A549 (cell line): ENCODE measurements around the gene HCN2. TPM values are rescaled to one million over a fixed set of nuclear protein-coding genes. Genes with fewer than 3 reads are reported as not detected.

Experiments used
- ATAC-seq, 2 experiments: fragments of 200-7000 bp in 1 of 2; fragments of >200 bp in 1 of 2; cut with Nextera tagmentation in 1 of 2; cut with Tn5 transposase in 1 of 2; 3 replicates each; pipeline versions ENCODE4 v1.8.0 to v1.9.1; 2018 to 2020; ENCODE audit warnings: mild to moderate bottlenecking in 1 of 2, moderate library complexity in 1 of 2
- CTCF ChIA-PET: fragments of 300-600 bp; sonication (Branson Sonifier 250); formaldehyde crosslinking; extraction: SDS; loops from one replicate; lab custom pipeline; 2021; ENCODE audit warnings: antibody characterized with exemption, inconsistent platforms; lab: Yijun Ruan, JAX
- POLR2A ChIA-PET: fragments of 350-600 bp; formaldehyde crosslinking; extraction: SDS; loops from one replicate; lab custom pipeline; 2021; ENCODE audit warnings: antibody characterized with exemption, inconsistent platforms; lab: Yijun Ruan, JAX
- DNase-seq, 2 experiments: peaks; one replicate each; pipeline versions ENCODE4 v3.0.0 to v3.0.0-alpha.2; 2011 to 2016; ENCODE audit warnings: low read depth in 1 of 2, low spot score in 1 of 2
- FAIRE-seq: peaks from 2 replicates; lab custom pipeline; 2011; peaks lifted over from hg19 to GRCh38; lab: Jason Lieb, UNC
- H3K27ac ChIP-seq, 2 experiments: fragments of >200 bp; sonication (Bioruptor Twin); formaldehyde crosslinking; 3 replicates each; pipeline ENCODE4 v1.5.1; 2016 to 2017
- H3K4me1 ChIP-seq: fragments of >200 bp; sonication (Bioruptor Twin); formaldehyde crosslinking; 3 replicates; pipeline ENCODE4 v1.6.1; 2016
- H3K4me2 ChIP-seq: fragments of >200 bp; sonication (Bioruptor Twin); formaldehyde crosslinking; 3 replicates; pipeline ENCODE4 v1.6.1; 2016
- H3K4me3 ChIP-seq: fragments of >200 bp; sonication (Bioruptor Twin); formaldehyde crosslinking; 3 replicates; pipeline ENCODE4 v1.5.1; 2016
- H3K9me3 ChIP-seq: fragments of >200 bp; sonication (Bioruptor Twin); formaldehyde crosslinking; 3 replicates; pipeline ENCODE4 v1.6.1; 2016
- ATOH8 ChIP-seq: fragments of 250-450 bp; sonication (Bioruptor Pico); IDR thresholded peaks from 2 replicates; pipeline ENCODE4 v1.5.0; 2020; ENCODE audit warnings: low read depth, mild to moderate bottlenecking, moderate library complexity
- CEBPB ChIP-seq, 2 experiments: fragments of >200 bp in 1 of 2; sonication (Bioruptor Twin) in 1 of 2; formaldehyde crosslinking in 1 of 2; IDR thresholded peaks; 2 replicates each; pipeline ENCODE4 v1.6.1; 2012 to 2016
- CHD4 ChIP-seq: fragments of 200-600 bp; sonication (generic); IDR thresholded peaks from 2 replicates; pipeline ENCODE4 v1.6.1; 2016; ENCODE audit warnings: antibody characterized with exemption, mild to moderate bottlenecking, borderline replicate concordance
- EHMT2 ChIP-seq: fragments of 200-600 bp; sonication (generic); IDR thresholded peaks from 2 replicates; pipeline ENCODE4 v1.6.1; 2016; ENCODE audit warnings: antibody characterized with exemption, low read depth, mild to moderate bottlenecking, moderate library complexity
- EP300 ChIP-seq, 2 experiments: fragments of >200 bp; sonication (Bioruptor Twin); formaldehyde crosslinking; IDR thresholded peaks; 2 replicates in 1 of 2; 3 replicates in 1 of 2; pipeline ENCODE4 v1.6.1; 2016 to 2017
- ESRRA ChIP-seq: fragments of 150-350 bp; IDR thresholded peaks from 2 replicates; pipeline ENCODE4 v1.6.1; 2014; ENCODE audit warnings: mild to moderate bottlenecking, low read length, borderline replicate concordance
- FOSB ChIP-seq: fragments of 250-450 bp; sonication (Bioruptor Pico); IDR thresholded peaks from 2 replicates; pipeline ENCODE4 v1.5.0; 2020; ENCODE audit warnings: mild to moderate bottlenecking, moderate library complexity
- HEYL ChIP-seq: fragments of 250-450 bp; sonication (Bioruptor Pico); IDR thresholded peaks from 2 replicates; pipeline ENCODE4 v1.8.0; 2021; ENCODE audit warnings: mild to moderate bottlenecking, moderate library complexity
- JUN ChIP-seq, 2 experiments: fragments of >200 bp; sonication (Bioruptor Twin); formaldehyde crosslinking; IDR thresholded peaks; 2 replicates in 1 of 2; 3 replicates in 1 of 2; pipeline ENCODE4 v1.6.1; 2016 to 2017
- MYC ChIP-seq: IDR thresholded peaks from 2 replicates; pipeline ENCODE4 v1.6.1; 2012; ENCODE audit warnings: mild to moderate bottlenecking, inconsistent platforms, low read length, improper control_type of control experiment, borderline replicate concordance
- NFE2L2 ChIP-seq: fragments of 150-350 bp; conservative IDR thresholded peaks from 2 replicates; pipeline ENCODE4 v1.6.1; 2014; ENCODE audit warnings: low read length
- NPAS2 ChIP-seq: fragments of 250-450 bp; sonication (Bioruptor Pico); IDR thresholded peaks from 2 replicates; pipeline ENCODE4 v1.8.0; 2022; ENCODE audit warnings: mild to moderate bottlenecking, moderate library complexity, borderline replicate concordance
- POLR2AphosphoS2 ChIP-seq: conservative IDR thresholded peaks from 2 replicates; pipeline ENCODE4 v1.6.1; 2012; ENCODE audit warnings: low read length, improper control_type of control experiment, inconsistent platforms
- RAD21 ChIP-seq, 2 experiments: fragments of >200 bp in 1 of 2; sonication (Bioruptor Twin) in 1 of 2; formaldehyde crosslinking in 1 of 2; IDR thresholded peaks in 1 of 2; conservative IDR thresholded peaks in 1 of 2; 2 replicates in 1 of 2; 3 replicates in 1 of 2; pipeline ENCODE4 v1.6.1; 2012 to 2018; ENCODE audit warnings: inconsistent platforms in 1 of 2
- RCOR1 ChIP-seq: fragments of 150-350 bp; IDR thresholded peaks from 2 replicates; pipeline ENCODE4 v1.6.1; 2014; ENCODE audit warnings: antibody characterized with exemption, low read length, low read depth
- REST ChIP-seq: fragments of 200-600 bp; sonication (generic); IDR thresholded peaks from 2 replicates; pipeline ENCODE4 v1.6.1; 2016; ENCODE audit warnings: antibody characterized with exemption, mild to moderate bottlenecking, moderate library complexity
- RNF2 ChIP-seq: fragments of 200-600 bp; sonication (generic); IDR thresholded peaks from 2 replicates; pipeline ENCODE4 v1.6.1; 2016; ENCODE audit warnings: low read depth, mild to moderate bottlenecking, antibody characterized with exemption, moderate library complexity, borderline replicate concordance
- SMC3 ChIP-seq: fragments of >200 bp; sonication (Bioruptor Twin); formaldehyde crosslinking; IDR thresholded peaks from 3 replicates; pipeline ENCODE4 v1.6.1; 2018; ENCODE audit warnings: inconsistent platforms
- SREBF2 ChIP-seq: fragments of 450-650 bp; IDR thresholded peaks from 2 replicates; pipeline ENCODE4 v1.6.1; 2014; ENCODE audit warnings: mild to moderate bottlenecking, moderate library complexity
- ZNF302 ChIP-seq: fragments of 250-450 bp; sonication (Bioruptor Pico); IDR thresholded peaks from 2 replicates; pipeline ENCODE4 v1.9.0; 2021; ENCODE audit warnings: inconsistent platforms, mild to moderate bottlenecking, moderate library complexity
- ZSCAN20 ChIP-seq: fragments of 250-450 bp; sonication (Bioruptor Pico); IDR thresholded peaks from 2 replicates; pipeline ENCODE4 v1.8.0; 2022; ENCODE audit warnings: mild to moderate bottlenecking, moderate library complexity
- WGBS: methylation state at CpG from one replicate; pipeline ENCODE4 v1.1.6; 2017; ENCODE audit errors: missing lambda C conversion rate; 5-methylcytosine and 5-hydroxymethylcytosine counted together
- polyA plus RNA-seq, 4 experiments: library from polyadenylated mRNA; depleted of rRNA in 3 of 4; stranded (reverse); fragments of >200 nt; fragmentation: RNase III in 1 of 4; extraction: RNeasy Plus Mini Kit Qiagen cat#74134 plus additional on column Dnase treatment in 1 of 4; gene quantifications; 2 replicates in 3 of 4; 3 replicates in 1 of 4; pipeline ENCODE4 v1.2.3, GENCODE V29; 2011 to 2017
- TF ChIP-seq, protein P1 (sequence below): IDR thresholded peaks from 2 replicates; pipeline ENCODE4 v1.6.1; 2012; ENCODE audit warnings: low read depth, borderline replicate concordance
- TF ChIP-seq, protein P2 (sequence below): fragments of >200 bp; sonication (Bioruptor Twin); formaldehyde crosslinking; IDR thresholded peaks from 2 replicates; pipeline ENCODE4 v1.6.1; 2016
- TF ChIP-seq, protein P3 (sequence below): IDR thresholded peaks from 2 replicates; pipeline ENCODE4 v1.6.1; 2012

The HCN2 gene
- polyA plus RNA-seq, 2 of the 4 experiments (the other 2 are of a cell fraction), result 2.7 to 23.2 TPM

DNA sequence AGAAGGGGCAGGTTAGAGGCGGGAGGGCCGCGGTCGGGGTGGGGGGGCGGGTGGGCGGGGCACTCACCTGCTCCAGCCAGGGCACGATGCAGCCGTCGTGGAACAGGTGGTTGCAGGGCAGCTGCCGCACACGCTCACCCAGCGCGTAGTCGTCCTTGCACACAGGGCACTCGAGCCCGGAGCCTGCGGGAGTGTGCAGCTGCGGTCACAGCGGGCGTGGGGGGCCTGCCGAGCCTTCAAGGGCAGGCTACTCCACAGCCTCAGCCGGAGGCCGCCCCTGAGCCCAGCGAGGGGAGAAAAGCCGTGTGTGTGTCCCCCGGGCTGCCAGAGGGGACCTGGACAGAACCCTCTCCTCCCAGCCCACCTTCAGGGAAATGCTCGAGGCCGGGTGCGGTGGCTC lies 58.6 kb downstream of the HCN2 start (continued):
- TF ChIP-seq REST, result no peak
- TF ChIP-seq EHMT2, result no peak
- TF ChIP-seq RCOR1, result no peak
- TF ChIP-seq HEYL (CRISPR knock-in tag), result no peak
- TF ChIP-seq ESRRA, result no peak

- H3K4me2 ChIP-seq, result no peak overlapping the region
- no peaks in the 10 kb centered on the region for H3K9me3 ChIP-seq
- no peak overlapping the region for H3K4me3 ChIP-seq
- POLR2A ChIA-PET, result no interaction called here
- H3K27ac ChIP-seq, result no peak overlapping the region
- no peak for TF ChIP-seq NFE2L2
- no peak for TF ChIP-seq NPAS2 (CRISPR knock-in tag)
- TF ChIP-seq, protein P1, sequence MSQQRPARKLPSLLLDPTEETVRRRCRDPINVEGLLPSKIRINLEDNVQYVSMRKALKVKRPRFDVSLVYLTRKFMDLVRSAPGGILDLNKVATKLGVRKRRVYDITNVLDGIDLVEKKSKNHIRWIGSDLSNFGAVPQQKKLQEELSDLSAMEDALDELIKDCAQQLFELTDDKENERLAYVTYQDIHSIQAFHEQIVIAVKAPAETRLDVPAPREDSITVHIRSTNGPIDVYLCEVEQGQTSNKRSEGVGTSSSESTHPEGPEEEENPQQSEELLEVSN, result no peak
- TF ChIP-seq CEBPB (IDR thresholded peaks at IDR 0.05), result no peak
- no peak for TF ChIP-seq EP300 (IDR thresholded peaks at IDR 0.05)
- no peak for TF ChIP-seq ZNF302 (CRISPR knock-in tag)
- TF ChIP-seq SMC3, result no peak
- TF ChIP-seq JUN (IDR thresholded peaks at IDR 0.05), result no peak
- TF ChIP-seq MYC, result no peak
- no peak for TF ChIP-seq CHD4
- TF ChIP-seq ZSCAN20 (CRISPR knock-in tag), result no peak
- TF ChIP-seq, all 56 proteins: peak for 0
- H3K4me1 ChIP-seq, result no peaks in the 10 kb centered on the region
- DNase-seq (no peak), FAIRE-seq (no peak), ATAC-seq (no peak)
- CTCF ChIA-PET, result no interaction called here
- WGBS, result 96% methylated on average over 25 of the region's 53 CpGs
Measured at GRCh38 chr19:648904-649801, 59.5 kb downstream of the HCN2 start.

DNA sequence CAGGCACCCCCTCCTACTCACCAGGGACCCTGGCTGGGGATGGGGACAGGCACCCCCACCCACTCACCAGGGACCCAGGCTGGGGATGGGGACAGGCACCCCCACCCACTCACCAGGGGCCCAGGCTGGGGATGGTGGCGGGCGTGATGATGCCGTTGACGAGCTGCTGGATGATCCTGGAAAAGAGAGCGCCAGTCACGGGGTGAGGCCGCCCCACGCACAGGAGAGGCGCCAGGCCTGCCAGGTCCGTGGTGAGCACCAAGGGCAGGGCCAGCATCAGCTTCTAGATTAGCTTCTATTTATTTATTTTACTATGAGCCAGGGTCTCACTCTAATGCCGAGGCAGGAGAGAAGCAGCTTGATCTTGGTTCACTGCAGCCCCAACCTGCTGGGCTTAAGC lies 60.4 kb downstream of the HCN2 start:
- FAIRE-seq, result no peak

More for the DNA sequence above, 60.4 kb downstream of the HCN2 start:
- TF ChIP-seq ZNF302 (CRISPR knock-in tag) (no peak), JUN (IDR thresholded peaks at IDR 0.05) (no peak), ESRRA (no peak), SREBF2 (no peak), ATOH8 (no peak), EHMT2 (no peak), RAD21 (conservative IDR thresholded peaks at IDR 0.05 in 1 of 2, IDR thresholded peaks at IDR 0.05 in 1 of 2) (no peak), RNF2 (no peak), POLR2AphosphoS2 (no peak), SMC3 (no peak), FOSB (no peak), CEBPB (IDR thresholded peaks at IDR 0.05) (no peak)
- TF ChIP-seq, protein P2, sequence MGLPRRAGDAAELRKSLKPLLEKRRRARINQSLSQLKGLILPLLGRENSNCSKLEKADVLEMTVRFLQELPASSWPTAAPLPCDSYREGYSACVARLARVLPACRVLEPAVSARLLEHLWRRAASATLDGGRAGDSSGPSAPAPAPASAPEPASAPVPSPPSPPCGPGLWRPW, result no peak
- TF ChIP-seq, protein P3, sequence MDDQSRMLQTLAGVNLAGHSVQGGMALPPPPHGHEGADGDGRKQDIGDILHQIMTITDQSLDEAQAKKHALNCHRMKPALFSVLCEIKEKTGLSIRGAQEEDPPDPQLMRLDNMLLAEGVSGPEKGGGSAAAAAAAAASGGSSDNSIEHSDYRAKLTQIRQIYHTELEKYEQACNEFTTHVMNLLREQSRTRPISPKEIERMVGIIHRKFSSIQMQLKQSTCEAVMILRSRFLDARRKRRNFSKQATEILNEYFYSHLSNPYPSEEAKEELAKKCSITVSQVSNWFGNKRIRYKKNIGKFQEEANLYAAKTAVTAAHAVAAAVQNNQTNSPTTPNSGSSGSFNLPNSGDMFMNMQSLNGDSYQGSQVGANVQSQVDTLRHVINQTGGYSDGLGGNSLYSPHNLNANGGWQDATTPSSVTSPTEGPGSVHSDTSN, result no peak
- WGBS, result 90% methylated on average over 7 of the region's 11 CpGs
- ChIA-PET CTCF (interaction anchor here (1.5 kb wide), 1 partner anchor 65 kb away, joined by 4 read pairs; no protein-coding TSS in a partner anchor), POLR2A (no interaction called here)
- ATAC-seq (no peak), DNase-seq (no peak)
- no peaks in the 10 kb centered on the region for H3K9me3 ChIP-seq
- no peaks in the 10 kb centered on the region for H3K4me1 ChIP-seq
- H3K4me3 ChIP-seq, result no peak overlapping the region
- no peak overlapping the region for H3K27ac ChIP-seq
- H3K4me2 ChIP-seq, result no peak overlapping the region
